ENCODE results near the gene PXDN.

The PXDN gene

DNA sequence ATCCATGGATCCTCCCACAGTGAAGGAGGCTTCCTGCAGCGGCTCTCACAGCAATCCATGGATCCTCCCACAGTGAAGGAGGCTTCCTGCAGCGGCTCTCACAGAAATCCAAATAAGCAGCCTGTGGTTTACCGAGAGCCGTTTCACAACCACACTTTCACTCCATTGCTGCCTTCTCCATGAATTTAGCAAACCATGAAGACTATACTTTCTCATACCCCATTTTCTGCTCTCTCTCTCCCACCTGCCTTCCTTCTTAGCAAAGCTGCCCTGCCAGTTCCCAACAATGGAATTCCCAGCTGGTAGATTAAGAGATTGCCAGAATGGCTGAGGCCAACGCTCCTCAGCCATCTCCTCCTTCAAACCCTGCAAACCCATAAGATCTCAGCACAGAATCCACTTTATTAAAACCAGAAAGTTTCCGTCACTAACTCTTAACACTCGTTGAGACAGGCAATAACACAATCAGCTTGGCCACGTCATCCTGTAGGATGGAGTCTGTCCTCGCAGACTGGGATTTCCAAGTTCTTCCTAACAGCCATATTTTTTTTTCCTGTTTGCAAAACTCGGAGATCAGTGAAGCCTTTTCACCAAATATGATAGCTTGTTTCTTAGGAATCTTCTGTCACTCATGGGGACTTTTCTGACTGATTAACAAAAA lies 162.2 kb downstream of the PXDN start:
- FAIRE-seq, result no peak
- TF ChIP-seq POLR2AphosphoS5 (IDR thresholded peaks at IDR 0.05; ENCODE audit: low read depth, low read length), result no peak
- no peak for TF ChIP-seq TAF1 (IDR thresholded peaks at IDR 0.05; ENCODE audit: borderline replicate concordance, low read depth, low read length)
- DNase-seq (ENCODE audit: insufficient read length), result no peak

Data from GM12892 (cell line).